ENCODE measurements around the gene FAM185A. TPM values are rescaled to one million over a fixed set of nuclear protein-coding genes. Genes with fewer than 3 reads are reported as not detected.
A peak's percentile ranks its signal among the peaks of the same experiment; 100 is the strongest.

The FAM185A gene
- total and polyA plus RNA-seq, 2 of the 8 experiments (the other 6 are each of a cell fraction or from before 2014, with no cell fraction given) = 5.2 to 6.6 TPM

GRCh38 chr7:102811942-102812678, 63.3 kb downstream of the FAM185A start:
- DNase-seq (ENCODE audit: low read depth in 1 of 2, low spot score in 2 of 2) (no peak), FAIRE-seq (no peak)
- WGBS, 2 experiments (ENCODE audit: extremely low coverage in 1 of 2, insufficient coverage in 1 of 2, insufficient read length in 1 of 2, insufficient replicate concordance in 2 of 2, low coverage in 1 of 2, low lambda C conversion rate in 2 of 2, missing lambda C conversion rate in 1 of 2) = 94% methylated on average over 8 of the region's 8 CpGs; no CpG with 5 or more reads in 1 of the 2 experiments
- no peaks in the 10 kb centered on the region for H3K23me2 ChIP-seq (ENCODE audit: low read depth, low read length)
- H3K9ac ChIP-seq (replicated peaks in 1 of 4; ENCODE audit: extremely low read depth in 1 of 4, low read depth in 3 of 4, low read length in 3 of 4) = no peak overlapping the region
- H4K91ac ChIP-seq (replicated peaks; ENCODE audit: insufficient read length, low read length) = no peak overlapping the region
- H2BK20ac ChIP-seq (ENCODE audit: low read length) = no peak overlapping the region
- no peaks in the 10 kb centered on the region for H3K9me3 ChIP-seq (ENCODE audit: insufficient read depth in 2 of 2, low read depth in 1 of 2, low read length in 1 of 2)
- no peak overlapping the region for H3K27ac ChIP-seq (ENCODE audit: low read depth, low read length)
- H3K79me2 ChIP-seq (ENCODE audit: control insufficient read depth in 1 of 2, insufficient read depth in 2 of 2, low read length in 2 of 2) = no peaks in the 10 kb centered on the region
- no peak for TF ChIP-seq ASH2L (IDR thresholded peaks at IDR 0.05; ENCODE audit: low read length)
- TF ChIP-seq MAFK (IDR thresholded peaks at IDR 0.05; ENCODE audit: low read depth, low read length) = peak; percentile 30; the same call in 1 of the 2 replicates
- H2BK120ac ChIP-seq (replicated peaks; ENCODE audit: low read depth, low read length) = no peak overlapping the region
- no peak overlapping the region for H3K4me3 ChIP-seq (ENCODE audit: extremely low read depth in 1 of 4, insufficient read depth in 2 of 4, low read depth in 3 of 4, low read length in 4 of 4)
- no peak overlapping the region for H2BK15ac ChIP-seq (ENCODE audit: low read length)
- no peak overlapping the region for H4K8ac ChIP-seq (ENCODE audit: extremely low read depth, insufficient read depth, low read length)
- H3K4me1 ChIP-seq (replicated peaks in 1 of 4; ENCODE audit: control insufficient read depth in 3 of 4, insufficient read depth in 4 of 4, low read length in 3 of 4) = no peaks in the 10 kb centered on the region
- H2AK5ac ChIP-seq (ENCODE audit: low read depth, low read length) = no peak overlapping the region
- H3K56ac ChIP-seq (replicated peaks; ENCODE audit: insufficient read length, low read depth, low read length) = no peak overlapping the region
- H3K23ac ChIP-seq (ENCODE audit: insufficient read length) = no peak overlapping the region
- H3K27me3 ChIP-seq (replicated peaks in 1 of 4; ENCODE audit: control insufficient read depth in 3 of 4, extremely low read depth in 1 of 4, insufficient read depth in 3 of 4, low read length in 3 of 4) = no peaks in the 10 kb centered on the region
- no peak overlapping the region for H3K4me2 ChIP-seq (ENCODE audit: insufficient read depth in 1 of 2, low read depth in 2 of 2, low read length in 2 of 2)
- H3K36me3 ChIP-seq (ENCODE audit: control insufficient read depth in 2 of 4, insufficient read depth in 4 of 4, low read length in 3 of 4) = no peaks in the 10 kb centered on the region
- no peak overlapping the region for H2BK5ac ChIP-seq (ENCODE audit: low read depth, low read length)
- H2BK12ac ChIP-seq (ENCODE audit: low read depth, low read length) = no peak overlapping the region
- H4K5ac ChIP-seq (ENCODE audit: insufficient read length, low read depth, low read length) = no peak overlapping the region
- no peak overlapping the region for H3K4ac ChIP-seq (replicated peaks; ENCODE audit: insufficient read length, low read depth, low read length)
- H4K20me1 ChIP-seq (replicated peaks in 1 of 2; ENCODE audit: control insufficient read depth in 1 of 2, insufficient read depth in 2 of 2, low read length in 2 of 2) = no peaks in the 10 kb centered on the region
- H3K14ac ChIP-seq (ENCODE audit: insufficient read length) = no peak overlapping the region
- H3K18ac ChIP-seq (ENCODE audit: extremely low read depth, low read length) = no peak overlapping the region
- POLR2A ChIA-PET (ENCODE audit: partially characterized antibody) = no interaction called here
- no peaks in the 10 kb centered on the region for H3K79me1 ChIP-seq (ENCODE audit: low read depth, low read length)
- no peak overlapping the region for H2AFZ ChIP-seq (ENCODE audit: low read length)
- CTCF ChIA-PET (ENCODE audit: partially characterized antibody) = no interaction called here

Data from H1 (cell line).